ENCODE data around the gene PSMB10. TPM values are rescaled to one million over a fixed set of nuclear protein-coding genes. Genes with fewer than 3 reads are reported as not detected.

Gene PSMB10
- total RNA-seq, 1 donor from 2014 or later, result 35.8 TPM

DNA sequence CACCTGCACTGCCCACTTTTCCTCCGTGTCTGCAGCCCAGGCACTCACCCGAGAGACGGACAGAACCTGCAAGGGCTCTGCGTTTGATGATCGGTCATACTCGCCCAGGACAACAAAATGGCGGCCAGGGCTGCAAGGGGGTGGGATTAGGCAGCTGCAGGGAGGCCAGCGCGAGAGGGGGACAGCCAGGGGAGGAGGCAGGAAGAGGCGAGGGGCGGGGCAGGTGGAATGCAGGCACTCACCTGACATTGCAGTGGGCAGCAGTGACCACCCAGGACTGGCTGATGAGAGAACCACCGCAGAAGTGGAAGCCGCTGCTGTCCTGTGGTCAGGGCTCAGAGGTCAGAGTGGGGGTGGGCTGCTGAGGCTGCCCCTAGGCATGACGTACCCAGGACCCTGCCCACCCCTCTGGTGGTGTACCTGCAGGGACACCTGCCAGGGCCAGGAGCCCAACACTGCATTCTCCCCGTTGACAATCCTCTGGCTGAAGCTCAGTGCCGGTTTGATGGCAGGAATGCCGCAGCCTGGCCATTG lies 5.9 kb downstream of the PSMB10 start:
- DNase-seq (ENCODE audit: low read depth), result no peak
- Histone ChIP-seq H4K20me1 (ENCODE audit: insufficient read depth, low read length) (peaks cover 41% of the 10 kb centered on the region), H3K27ac (ENCODE audit: low read depth, low read length) (no peak overlapping the region), H3K27me3 (ENCODE audit: insufficient read depth, low read length) (no peaks in the 10 kb centered on the region), H3K4me1 (ENCODE audit: insufficient read depth, low read length) (peaks cover 14% of the 10 kb centered on the region), H3K79me2 (ENCODE audit: insufficient read depth, low read length) (no peaks in the 10 kb centered on the region), H3K4me3 (ENCODE audit: insufficient read depth, low read depth, low read length) (no peak overlapping the region), H3K9ac (ENCODE audit: low read length) (no peak overlapping the region), H3K4me2 (ENCODE audit: low read length) (no peak overlapping the region), H3K9me3 (ENCODE audit: insufficient read depth, low read depth, low read length) (no peaks in the 10 kb centered on the region), H3K36me3 (ENCODE audit: insufficient read depth, low read length) (peaks cover 3% of the 10 kb centered on the region), H2AFZ (ENCODE audit: low read depth, low read length) (no peak overlapping the region)
- Mint-ChIP-seq H3K27ac (ENCODE audit: unreplicated experiment) (no peak overlapping the region), H3K36me3 (ENCODE audit: low read depth, unreplicated experiment) (peaks cover 22% of the 10 kb centered on the region), H3K4me1 (ENCODE audit: low read depth, unreplicated experiment) (peaks cover 9% of the 10 kb centered on the region), H3K9me3 (ENCODE audit: unreplicated experiment) (no peaks in the 10 kb centered on the region), H3K27me3 (ENCODE audit: low read depth, unreplicated experiment) (no peaks in the 10 kb centered on the region), H3K4me3 (ENCODE audit: unreplicated experiment) (no peak overlapping the region)
- TF ChIP-seq, protein P1, sequence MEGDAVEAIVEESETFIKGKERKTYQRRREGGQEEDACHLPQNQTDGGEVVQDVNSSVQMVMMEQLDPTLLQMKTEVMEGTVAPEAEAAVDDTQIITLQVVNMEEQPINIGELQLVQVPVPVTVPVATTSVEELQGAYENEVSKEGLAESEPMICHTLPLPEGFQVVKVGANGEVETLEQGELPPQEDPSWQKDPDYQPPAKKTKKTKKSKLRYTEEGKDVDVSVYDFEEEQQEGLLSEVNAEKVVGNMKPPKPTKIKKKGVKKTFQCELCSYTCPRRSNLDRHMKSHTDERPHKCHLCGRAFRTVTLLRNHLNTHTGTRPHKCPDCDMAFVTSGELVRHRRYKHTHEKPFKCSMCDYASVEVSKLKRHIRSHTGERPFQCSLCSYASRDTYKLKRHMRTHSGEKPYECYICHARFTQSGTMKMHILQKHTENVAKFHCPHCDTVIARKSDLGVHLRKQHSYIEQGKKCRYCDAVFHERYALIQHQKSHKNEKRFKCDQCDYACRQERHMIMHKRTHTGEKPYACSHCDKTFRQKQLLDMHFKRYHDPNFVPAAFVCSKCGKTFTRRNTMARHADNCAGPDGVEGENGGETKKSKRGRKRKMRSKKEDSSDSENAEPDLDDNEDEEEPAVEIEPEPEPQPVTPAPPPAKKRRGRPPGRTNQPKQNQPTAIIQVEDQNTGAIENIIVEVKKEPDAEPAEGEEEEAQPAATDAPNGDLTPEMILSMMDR (IDR thresholded peaks at IDR 0.05; ENCODE audit: insufficient read depth, low read depth, low read length), result no peak
- no peak for TF ChIP-seq EZH2 (IDR thresholded peaks at IDR 0.05; ENCODE audit: insufficient read depth, low read length)
- no peak for FAIRE-seq

GRCh38 chr16:67930191-67930590 lies 6.5 kb downstream of the PSMB10 start:
- H2AFZ ChIP-seq (ENCODE audit: low read depth, low read length), result no peak overlapping the region
- peaks cover 11% of the 10 kb centered on the region for H3K4me1 ChIP-seq (ENCODE audit: insufficient read depth, low read length)
- Mint-ChIP-seq H3K9me3 (ENCODE audit: unreplicated experiment) (no peaks in the 10 kb centered on the region), H3K4me1 (ENCODE audit: low read depth, unreplicated experiment) (peaks cover 6% of the 10 kb centered on the region), H3K4me3 (ENCODE audit: unreplicated experiment) (no peak overlapping the region), H3K36me3 (ENCODE audit: low read depth, unreplicated experiment) (peaks cover 22% of the 10 kb centered on the region), H3K27ac (ENCODE audit: unreplicated experiment) (no peak overlapping the region), H3K27me3 (ENCODE audit: low read depth, unreplicated experiment) (no peaks in the 10 kb centered on the region)
- no peak overlapping the region for H3K27ac ChIP-seq (ENCODE audit: low read depth, low read length)
- no peak for DNase-seq (ENCODE audit: low read depth)
- no peak overlapping the region for H3K4me2 ChIP-seq (ENCODE audit: low read length)
- no peak overlapping the region for H3K4me3 ChIP-seq (ENCODE audit: insufficient read depth, low read depth, low read length)
- peaks cover 3% of the 10 kb centered on the region for H3K36me3 ChIP-seq (ENCODE audit: insufficient read depth, low read length)
- no peaks in the 10 kb centered on the region for H3K27me3 ChIP-seq (ENCODE audit: insufficient read depth, low read length)
- no peak for TF ChIP-seq EZH2 (IDR thresholded peaks at IDR 0.05; ENCODE audit: insufficient read depth, low read length)
- TF ChIP-seq, protein P1 (IDR thresholded peaks at IDR 0.05; ENCODE audit: insufficient read depth, low read depth, low read length), result no peak
- H3K9me3 ChIP-seq (ENCODE audit: insufficient read depth, low read depth, low read length), result no peaks in the 10 kb centered on the region
- FAIRE-seq, result no peak
- H3K9ac ChIP-seq (ENCODE audit: low read length), result no peak overlapping the region
- H3K79me2 ChIP-seq (ENCODE audit: insufficient read depth, low read length), result peaks cover 3% of the 10 kb centered on the region
- H4K20me1 ChIP-seq (ENCODE audit: insufficient read depth, low read length), result peaks cover 45% of the 10 kb centered on the region

GRCh38 chr16:67928561-67929364 lies 7.9 kb downstream of the PSMB10 start:
- Mint-ChIP-seq H3K27ac (ENCODE audit: unreplicated experiment) (no peak overlapping the region), H3K4me3 (ENCODE audit: unreplicated experiment) (no peak overlapping the region), H3K4me1 (ENCODE audit: low read depth, unreplicated experiment) (no peaks in the 10 kb centered on the region), H3K36me3 (ENCODE audit: low read depth, unreplicated experiment) (peaks cover 20% of the 10 kb centered on the region), H3K27me3 (ENCODE audit: low read depth, unreplicated experiment) (no peaks in the 10 kb centered on the region), H3K9me3 (ENCODE audit: unreplicated experiment) (no peaks in the 10 kb centered on the region)
- FAIRE-seq (no peak), DNase-seq (ENCODE audit: low read depth) (no peak)
- Histone ChIP-seq H3K9me3 (ENCODE audit: insufficient read depth, low read depth, low read length) (no peaks in the 10 kb centered on the region), H3K27me3 (ENCODE audit: insufficient read depth, low read length) (no peaks in the 10 kb centered on the region), H3K4me2 (ENCODE audit: low read length) (no peak overlapping the region), H3K79me2 (ENCODE audit: insufficient read depth, low read length) (peaks cover 3% of the 10 kb centered on the region), H3K27ac (ENCODE audit: low read depth, low read length) (no peak overlapping the region), H3K4me3 (ENCODE audit: insufficient read depth, low read depth, low read length) (no peak overlapping the region), H3K9ac (ENCODE audit: low read length) (no peak overlapping the region), H4K20me1 (ENCODE audit: insufficient read depth, low read length) (peaks cover 49% of the 10 kb centered on the region), H3K4me1 (ENCODE audit: insufficient read depth, low read length) (no peaks in the 10 kb centered on the region), H3K36me3 (ENCODE audit: insufficient read depth, low read length) (peaks cover 3% of the 10 kb centered on the region), H2AFZ (ENCODE audit: low read depth, low read length) (no peak overlapping the region)
- no peak for TF ChIP-seq EZH2 (IDR thresholded peaks at IDR 0.05; ENCODE audit: insufficient read depth, low read length)
- TF ChIP-seq, protein P1 (IDR thresholded peaks at IDR 0.05; ENCODE audit: insufficient read depth, low read depth, low read length), result peak; percentile 63
